GM12878 (cell line): ENCODE measurements around the gene KCND3. TPM values are rescaled to one million over a fixed set of nuclear protein-coding genes. Genes with fewer than 3 reads are reported as not detected.

Source experiments
- ATAC-seq: fragments of 200-7000 bp; cut with Tn5 transposase; 3 replicates; pipeline ENCODE4 v1.9.1; 2020; ENCODE audit warnings: mild to moderate bottlenecking, moderate library complexity
- BruUV-seq: library from RNA; stranded (reverse); fragments of 400-500 nt; replicated peaks from 2 replicates; lab custom pipeline; 2021; lab: Mats Ljungman, UMichigan
- CTCF ChIA-PET: fragments of 300-600 bp; sonication (Branson Sonifier 250); formaldehyde crosslinking; extraction: SDS; loops from one replicate; lab custom pipeline; 2021; ENCODE audit warnings: inconsistent platforms; lab: Yijun Ruan, JAX
- POLR2A ChIA-PET: fragments of 350-600 bp; formaldehyde crosslinking; extraction: SDS; loops from one replicate; lab custom pipeline; 2021; ENCODE audit warnings: inconsistent platforms; lab: Charles Lee
- RAD21 ChIA-PET: fragments of 300-600 bp; sonication (Branson Sonifier 250); formaldehyde crosslinking; loops from one replicate; lab custom pipeline; 2023; ENCODE audit warnings: antibody characterized with exemption; ENCODE audit not compliant: unreplicated experiment; lab: Charles Lee
- SMC1A ChIA-PET: fragments of 300-600 bp; sonication (Branson Sonifier 250); formaldehyde crosslinking; loops from one replicate; lab custom pipeline; 2023; ENCODE audit not compliant: unreplicated experiment, uncharacterized antibody; lab: Charles Lee
- DNase-seq: peaks from one replicate; pipeline ENCODE4 v3.0.0-alpha.2; 2011; ENCODE audit warnings: low read depth, low spot score
- FAIRE-seq: peaks from 3 replicates; lab custom pipeline; 2011; peaks lifted over from hg19 to GRCh38; lab: Jason Lieb, UNC
- H2AFZ ChIP-seq: 2 replicates; pipeline ENCODE4 v1.6.0; 2011; ENCODE audit warnings: low read depth, low read length, control low read depth; ENCODE audit not compliant: control insufficient read depth
- H3K27ac ChIP-seq: 2 replicates; pipeline ENCODE4 v1.5.1; 2011; ENCODE audit warnings: control low read depth; ENCODE audit not compliant: control insufficient read depth, insufficient read depth
- H3K27me3 ChIP-seq, 2 experiments: replicated peaks in 1 of 2; 2 replicates each; pipeline versions ENCODE4 v1.6.0 to v1.6.1; 2011; ENCODE audit warnings: low read length in 1 of 2; ENCODE audit not compliant: control insufficient read depth in 2 of 2, insufficient read depth in 2 of 2
- H3K36me3 ChIP-seq, 2 experiments: 2 replicates each; pipeline ENCODE4 v1.5.1; 2011; ENCODE audit warnings: low read length in 1 of 2; ENCODE audit not compliant: control insufficient read depth in 2 of 2, insufficient read depth in 2 of 2
- H3K4me1 ChIP-seq: 2 replicates; pipeline ENCODE4 v1.6.1; 2011; ENCODE audit warnings: mild to moderate bottlenecking, low read length, moderate library complexity, mixed read lengths; ENCODE audit not compliant: control insufficient read depth, insufficient read depth
- H3K4me2 ChIP-seq: 2 replicates; pipeline ENCODE4 v1.6.0; 2011; ENCODE audit warnings: control low read depth; ENCODE audit not compliant: control insufficient read depth, insufficient read depth
- H3K4me3 ChIP-seq: fragments of 200-600 bp; sonication (generic); 2 replicates; pipeline ENCODE4 v1.5.1; 2016
- H3K79me2 ChIP-seq: 2 replicates; pipeline ENCODE4 v1.6.0; 2011; ENCODE audit warnings: low read length; ENCODE audit not compliant: control insufficient read depth, insufficient read depth
- H3K9ac ChIP-seq: 2 replicates; pipeline ENCODE4 v1.8.0; 2011; ENCODE audit warnings: low read length, control low read depth, mixed read lengths; ENCODE audit not compliant: control insufficient read depth, insufficient read depth
- H3K9me3 ChIP-seq: replicated peaks from 3 replicates; pipeline ENCODE4 v1.5.1; 2011; ENCODE audit warnings: mild to moderate bottlenecking, low read length; ENCODE audit not compliant: control insufficient read depth, insufficient read depth
- H4K20me1 ChIP-seq: 2 replicates; pipeline ENCODE4 v1.6.0; 2011; ENCODE audit not compliant: control insufficient read depth, insufficient read depth
- BMI1 ChIP-seq: fragments of 450-650 bp; IDR thresholded peaks from 2 replicates; pipeline ENCODE4 v1.6.1; 2016; ENCODE audit warnings: mild to moderate bottlenecking, moderate library complexity, borderline replicate concordance
- MYC ChIP-seq: IDR thresholded peaks from 2 replicates; pipeline ENCODE4 v1.6.1; 2011; ENCODE audit warnings: mild to moderate bottlenecking, low read length, moderate library complexity, inconsistent platforms; ENCODE audit not compliant: insufficient read depth, insufficient replicate concordance, insufficient read length, severe bottlenecking
- SREBF1 ChIP-seq: IDR thresholded peaks from 2 replicates; pipeline ENCODE4 v1.6.1; 2012; ENCODE audit warnings: mild to moderate bottlenecking, low read length
- WGBS: methylation state at CpG from one replicate; pipeline ENCODE4 v1.1.6; 2016; ENCODE audit warnings: low lambda C conversion rate; ENCODE audit not compliant: insufficient replicate concordance, insufficient coverage; ENCODE audit errors: missing lambda C conversion rate; 5-methylcytosine and 5-hydroxymethylcytosine counted together
- in situ Hi-C: fragments of 300-500 bp; cut with MboI; formaldehyde crosslinking; loops from 9 replicates; pipeline ENCODE4 v1.14.3; 2018; ENCODE audit warnings: mixed read lengths
- intact Hi-C: fragments of 100-400 bp; cut with micrococcal nuclease; formaldehyde crosslinking; loops from one replicate; pipeline ENCODE4 v1.14.2; 2022; ENCODE audit not compliant: unreplicated experiment
- polyA plus RNA-seq, 11 experiments: library from polyadenylated mRNA; depleted of rRNA in 4 of 11; unstranded in 6 of 11; stranded (reverse) in 5 of 11; fragments of >200 nt; fragmentation: Nextera tagmentation in 4 of 11; fragmentation: Illumina TruSeq in 1 of 11; extraction: Ambion mirVana in 4 of 11; extraction: Trizol in 1 of 11; gene quantifications; 1 replicate in 1 of 11; 2 replicates in 10 of 11; pipeline versions ENCODE4 v1.2.1 to v1.2.3, GENCODE V29; 2011 to 2016; ENCODE audit warnings: inconsistent platforms in 2 of 11, missing spikeins in 2 of 11, low read depth in 1 of 11
- total RNA-seq, 4 experiments: library from RNA; depleted of rRNA in 3 of 4; stranded (reverse); fragments of >200 nt in 3 of 4; fragmentation: Illumina TruSeq in 1 of 4; extraction: Trizol in 1 of 4; gene quantifications; 2 replicates each; pipeline versions ENCODE4 v1.2.1 to v1.2.3, GENCODE V29; 2013 to 2021
- TF ChIP-seq, protein P1 (sequence below): fragments of 450-650 bp; IDR thresholded peaks from 2 replicates; pipeline ENCODE4 v1.6.1; 2017; ENCODE audit warnings: mild to moderate bottlenecking, moderate library complexity
- TF ChIP-seq, protein P2 (sequence below): fragments of 450-650 bp; formaldehyde crosslinking; IDR thresholded peaks from 2 replicates; pipeline ENCODE4 v1.5.0; 2022; ENCODE audit warnings: mild to moderate bottlenecking, missing genetic modification characterization
- TF ChIP-seq, protein P3 (sequence below), 3 experiments: IDR thresholded peaks in 2 of 3; conservative IDR thresholded peaks in 1 of 3; 2 replicates each; pipeline ENCODE4 v1.5.1; 2011; ENCODE audit warnings: low read depth in 3 of 3, low read length in 3 of 3, mild to moderate bottlenecking in 3 of 3, control low read depth in 2 of 3, moderate library complexity in 2 of 3, inconsistent platforms in 1 of 3, mixed read lengths in 1 of 3; ENCODE audit not compliant: control insufficient read depth in 2 of 3, insufficient read depth in 1 of 3; ENCODE audit errors: extremely low read depth in 1 of 3

The KCND3 gene
- total and polyA plus RNA-seq, 10 of the 15 experiments (the other 5 are each of a cell fraction or from before 2014, with no cell fraction given) = 0.02 TPM; not detected in 9

- WGBS = 9% methylated on average over 4 of the region's 4 CpGs
Measured at GRCh38 chr1:111959436-111959835, 30.0 kb downstream of the KCND3 start.

DNA sequence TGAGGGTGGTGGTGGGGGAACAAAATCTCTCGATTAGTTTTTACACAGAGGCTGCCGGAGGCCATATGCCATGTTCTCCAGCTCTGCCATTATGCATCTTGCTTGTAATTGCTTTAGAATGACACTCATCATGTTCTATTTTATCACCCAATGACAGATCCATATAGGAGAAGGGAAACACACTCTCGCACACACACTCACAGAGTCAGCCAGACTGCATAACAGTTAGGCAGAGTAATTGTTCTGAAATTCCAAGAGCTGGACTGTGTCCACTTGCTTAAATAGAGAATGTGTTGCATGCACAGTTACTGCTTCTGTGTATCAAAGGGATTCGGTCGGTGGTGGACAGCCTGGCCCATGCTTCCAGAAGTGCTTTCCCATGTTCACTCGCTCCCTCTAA, 30.6 kb downstream of the KCND3 start:
- no peak overlapping the region for H3K27ac ChIP-seq
- in situ Hi-C loops = no loop called here
- H4K20me1 ChIP-seq = no peaks in the 10 kb centered on the region
- no peak for ATAC-seq
- intact Hi-C loops = no loop called here
- no TSS peak for BruUV-seq
- H3K9ac ChIP-seq = no peak overlapping the region
- ChIA-PET SMC1A (no interaction called here), POLR2A (no interaction called here), RAD21 (no interaction called here), CTCF (no interaction called here)
- no peaks in the 10 kb centered on the region for H3K36me3 ChIP-seq
- H3K4me3 ChIP-seq = no peak overlapping the region
- WGBS = 23% methylated on average over 6 of the region's 6 CpGs
- DNase-seq = no peak
- no peak overlapping the region for H3K4me2 ChIP-seq
- peaks cover 0 to 9% of the 10 kb centered on the region in 2 experiments for H3K27me3 ChIP-seq
- H3K9me3 ChIP-seq = no peaks in the 10 kb centered on the region
- no peak for FAIRE-seq
- H3K79me2 ChIP-seq = no peaks in the 10 kb centered on the region
- H3K4me1 ChIP-seq = no peaks in the 10 kb centered on the region
- no peak overlapping the region for H2AFZ ChIP-seq
- TF ChIP-seq BMI1 = no peak
- TF ChIP-seq, protein P1, sequence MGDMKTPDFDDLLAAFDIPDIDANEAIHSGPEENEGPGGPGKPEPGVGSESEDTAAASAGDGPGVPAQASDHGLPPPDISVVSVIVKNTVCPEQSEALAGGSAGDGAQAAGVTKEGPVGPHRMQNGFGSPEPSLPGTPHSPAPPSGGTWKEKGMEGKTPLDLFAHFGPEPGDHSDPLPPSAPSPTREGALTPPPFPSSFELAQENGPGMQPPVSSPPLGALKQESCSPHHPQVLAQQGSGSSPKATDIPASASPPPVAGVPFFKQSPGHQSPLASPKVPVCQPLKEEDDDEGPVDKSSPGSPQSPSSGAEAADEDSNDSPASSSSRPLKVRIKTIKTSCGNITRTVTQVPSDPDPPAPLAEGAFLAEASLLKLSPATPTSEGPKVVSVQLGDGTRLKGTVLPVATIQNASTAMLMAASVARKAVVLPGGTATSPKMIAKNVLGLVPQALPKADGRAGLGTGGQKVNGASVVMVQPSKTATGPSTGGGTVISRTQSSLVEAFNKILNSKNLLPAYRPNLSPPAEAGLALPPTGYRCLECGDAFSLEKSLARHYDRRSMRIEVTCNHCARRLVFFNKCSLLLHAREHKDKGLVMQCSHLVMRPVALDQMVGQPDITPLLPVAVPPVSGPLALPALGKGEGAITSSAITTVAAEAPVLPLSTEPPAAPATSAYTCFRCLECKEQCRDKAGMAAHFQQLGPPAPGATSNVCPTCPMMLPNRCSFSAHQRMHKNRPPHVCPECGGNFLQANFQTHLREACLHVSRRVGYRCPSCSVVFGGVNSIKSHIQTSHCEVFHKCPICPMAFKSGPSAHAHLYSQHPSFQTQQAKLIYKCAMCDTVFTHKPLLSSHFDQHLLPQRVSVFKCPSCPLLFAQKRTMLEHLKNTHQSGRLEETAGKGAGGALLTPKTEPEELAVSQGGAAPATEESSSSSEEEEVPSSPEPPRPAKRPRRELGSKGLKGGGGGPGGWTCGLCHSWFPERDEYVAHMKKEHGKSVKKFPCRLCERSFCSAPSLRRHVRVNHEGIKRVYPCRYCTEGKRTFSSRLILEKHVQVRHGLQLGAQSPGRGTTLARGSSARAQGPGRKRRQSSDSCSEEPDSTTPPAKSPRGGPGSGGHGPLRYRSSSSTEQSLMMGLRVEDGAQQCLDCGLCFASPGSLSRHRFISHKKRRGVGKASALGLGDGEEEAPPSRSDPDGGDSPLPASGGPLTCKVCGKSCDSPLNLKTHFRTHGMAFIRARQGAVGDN = no peak
- TF ChIP-seq, protein P2, sequence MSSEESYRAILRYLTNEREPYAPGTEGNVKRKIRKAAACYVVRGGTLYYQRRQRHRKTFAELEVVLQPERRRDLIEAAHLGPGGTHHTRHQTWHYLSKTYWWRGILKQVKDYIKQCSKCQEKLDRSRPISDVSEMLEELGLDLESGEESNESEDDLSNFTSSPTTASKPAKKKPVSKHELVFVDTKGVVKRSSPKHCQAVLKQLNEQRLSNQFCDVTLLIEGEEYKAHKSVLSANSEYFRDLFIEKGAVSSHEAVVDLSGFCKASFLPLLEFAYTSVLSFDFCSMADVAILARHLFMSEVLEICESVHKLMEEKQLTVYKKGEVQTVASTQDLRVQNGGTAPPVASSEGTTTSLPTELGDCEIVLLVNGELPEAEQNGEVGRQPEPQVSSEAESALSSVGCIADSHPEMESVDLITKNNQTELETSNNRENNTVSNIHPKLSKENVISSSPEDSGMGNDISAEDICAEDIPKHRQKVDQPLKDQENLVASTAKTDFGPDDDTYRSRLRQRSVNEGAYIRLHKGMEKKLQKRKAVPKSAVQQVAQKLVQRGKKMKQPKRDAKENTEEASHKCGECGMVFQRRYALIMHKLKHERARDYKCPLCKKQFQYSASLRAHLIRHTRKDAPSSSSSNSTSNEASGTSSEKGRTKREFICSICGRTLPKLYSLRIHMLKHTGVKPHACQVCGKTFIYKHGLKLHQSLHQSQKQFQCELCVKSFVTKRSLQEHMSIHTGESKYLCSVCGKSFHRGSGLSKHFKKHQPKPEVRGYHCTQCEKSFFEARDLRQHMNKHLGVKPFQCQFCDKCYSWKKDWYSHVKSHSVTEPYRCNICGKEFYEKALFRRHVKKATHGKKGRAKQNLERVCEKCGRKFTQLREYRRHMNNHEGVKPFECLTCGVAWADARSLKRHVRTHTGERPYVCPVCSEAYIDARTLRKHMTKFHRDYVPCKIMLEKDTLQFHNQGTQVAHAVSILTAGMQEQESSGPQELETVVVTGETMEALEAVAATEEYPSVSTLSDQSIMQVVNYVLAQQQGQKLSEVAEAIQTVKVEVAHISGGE (CRISPR knock-in tag) = no peak

More at GRCh38 chr1:111959436-111959835, 30.0 kb downstream of the KCND3 start:
- no peak for FAIRE-seq
- no peaks in the 10 kb centered on the region for H4K20me1 ChIP-seq
- CTCF ChIA-PET = no interaction called here
- TF ChIP-seq MYC (no peak), SREBF1 (no peak)
- TF ChIP-seq, protein P3, sequence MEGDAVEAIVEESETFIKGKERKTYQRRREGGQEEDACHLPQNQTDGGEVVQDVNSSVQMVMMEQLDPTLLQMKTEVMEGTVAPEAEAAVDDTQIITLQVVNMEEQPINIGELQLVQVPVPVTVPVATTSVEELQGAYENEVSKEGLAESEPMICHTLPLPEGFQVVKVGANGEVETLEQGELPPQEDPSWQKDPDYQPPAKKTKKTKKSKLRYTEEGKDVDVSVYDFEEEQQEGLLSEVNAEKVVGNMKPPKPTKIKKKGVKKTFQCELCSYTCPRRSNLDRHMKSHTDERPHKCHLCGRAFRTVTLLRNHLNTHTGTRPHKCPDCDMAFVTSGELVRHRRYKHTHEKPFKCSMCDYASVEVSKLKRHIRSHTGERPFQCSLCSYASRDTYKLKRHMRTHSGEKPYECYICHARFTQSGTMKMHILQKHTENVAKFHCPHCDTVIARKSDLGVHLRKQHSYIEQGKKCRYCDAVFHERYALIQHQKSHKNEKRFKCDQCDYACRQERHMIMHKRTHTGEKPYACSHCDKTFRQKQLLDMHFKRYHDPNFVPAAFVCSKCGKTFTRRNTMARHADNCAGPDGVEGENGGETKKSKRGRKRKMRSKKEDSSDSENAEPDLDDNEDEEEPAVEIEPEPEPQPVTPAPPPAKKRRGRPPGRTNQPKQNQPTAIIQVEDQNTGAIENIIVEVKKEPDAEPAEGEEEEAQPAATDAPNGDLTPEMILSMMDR (IDR thresholded peaks at IDR 0.05 in 2 of 3, conservative IDR thresholded peaks at IDR 0.05 in 1 of 3; ENCODE audit: control insufficient read depth in 2 of 3, extremely low read depth in 1 of 3, insufficient read depth in 1 of 3, low read depth in 3 of 3, low read length in 3 of 3) = 0 out of 6 replicates have a peak, but pooled peaks of 1 of the 3 experiments have one; percentile 7
- BruUV-seq = no TSS peak
- no peak for DNase-seq
- no peaks in the 10 kb centered on the region for H3K36me3 ChIP-seq
- no peak overlapping the region for H3K9ac ChIP-seq
- POLR2A ChIA-PET = no interaction called here
- H2AFZ ChIP-seq = no peak overlapping the region
- H3K9me3 ChIP-seq = no peaks in the 10 kb centered on the region
- H3K4me3 ChIP-seq = no peak overlapping the region
- no peak overlapping the region for H3K4me2 ChIP-seq
- no peak for ATAC-seq
- SMC1A ChIA-PET = no interaction called here
- intact Hi-C loops = no loop called here
- H3K27me3 ChIP-seq = peaks cover 0 to 7% of the 10 kb centered on the region in 2 experiments
- no peaks in the 10 kb centered on the region for H3K4me1 ChIP-seq
- H3K79me2 ChIP-seq = no peaks in the 10 kb centered on the region
- in situ Hi-C loops = no loop called here
- no peak overlapping the region for H3K27ac ChIP-seq
- RAD21 ChIA-PET = no interaction called here
